Breast epithelium (tissue), 3 donors: ENCODE data around the gene PDCD2.

Source experiments
- POLR2A ChIP-seq: fragments of 450-650 bp; IDR thresholded peaks from one replicate; pipeline ENCODE4 v1.6.1; 2016; ENCODE audit warnings: antibody characterized with exemption, mild to moderate bottlenecking, moderate library complexity
- POLR2AphosphoS5 ChIP-seq, 3 donors: sonication (generic); formaldehyde crosslinking; IDR thresholded peaks; one replicate each; pipeline ENCODE4 v1.6.1; 2017; ENCODE audit warnings: antibody characterized with exemption in 3 of 3
- TF ChIP-seq, protein P1 (sequence below), 3 donors: fragments of 450-650 bp; IDR thresholded peaks; one replicate each; pipeline ENCODE4 v1.5.1; 2016 to 2017; ENCODE audit warnings: antibody characterized with exemption in 3 of 3, mild to moderate bottlenecking in 3 of 3, moderate library complexity in 3 of 3

DNA sequence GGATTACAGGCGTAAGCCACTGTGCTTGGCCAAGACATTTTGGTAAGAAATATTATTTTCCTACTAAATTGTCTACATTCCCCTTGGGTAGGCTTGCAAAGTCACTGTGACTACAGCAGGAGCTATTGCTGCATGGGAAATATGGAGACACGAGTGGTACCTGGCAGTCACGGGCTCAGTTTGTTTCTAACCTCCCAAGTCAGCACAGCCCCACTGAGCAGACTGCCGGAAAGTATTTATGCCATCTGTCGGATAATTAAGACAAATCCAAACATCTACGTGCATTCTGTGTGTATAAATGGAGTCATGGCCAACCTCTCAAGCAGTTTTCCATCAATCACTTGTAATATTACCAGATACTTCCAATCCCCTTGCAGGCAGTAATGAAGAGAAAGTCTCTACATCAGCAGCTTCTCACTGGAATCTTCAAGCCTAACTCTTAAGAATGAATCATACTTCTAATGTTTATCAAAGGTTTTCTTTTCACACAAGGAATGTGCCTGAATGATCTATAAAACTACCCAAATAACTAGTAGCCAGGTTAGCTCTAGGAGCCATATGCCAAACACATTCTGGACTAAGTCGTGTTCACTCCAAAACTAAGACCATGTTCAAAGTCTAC is 51.5 kb downstream of the PDCD2 start:
- TF ChIP-seq POLR2A = no peak
- TF ChIP-seq, protein P1, sequence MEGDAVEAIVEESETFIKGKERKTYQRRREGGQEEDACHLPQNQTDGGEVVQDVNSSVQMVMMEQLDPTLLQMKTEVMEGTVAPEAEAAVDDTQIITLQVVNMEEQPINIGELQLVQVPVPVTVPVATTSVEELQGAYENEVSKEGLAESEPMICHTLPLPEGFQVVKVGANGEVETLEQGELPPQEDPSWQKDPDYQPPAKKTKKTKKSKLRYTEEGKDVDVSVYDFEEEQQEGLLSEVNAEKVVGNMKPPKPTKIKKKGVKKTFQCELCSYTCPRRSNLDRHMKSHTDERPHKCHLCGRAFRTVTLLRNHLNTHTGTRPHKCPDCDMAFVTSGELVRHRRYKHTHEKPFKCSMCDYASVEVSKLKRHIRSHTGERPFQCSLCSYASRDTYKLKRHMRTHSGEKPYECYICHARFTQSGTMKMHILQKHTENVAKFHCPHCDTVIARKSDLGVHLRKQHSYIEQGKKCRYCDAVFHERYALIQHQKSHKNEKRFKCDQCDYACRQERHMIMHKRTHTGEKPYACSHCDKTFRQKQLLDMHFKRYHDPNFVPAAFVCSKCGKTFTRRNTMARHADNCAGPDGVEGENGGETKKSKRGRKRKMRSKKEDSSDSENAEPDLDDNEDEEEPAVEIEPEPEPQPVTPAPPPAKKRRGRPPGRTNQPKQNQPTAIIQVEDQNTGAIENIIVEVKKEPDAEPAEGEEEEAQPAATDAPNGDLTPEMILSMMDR (IDR thresholded peaks at IDR 0.05) = no peak
- TF ChIP-seq POLR2AphosphoS5 (IDR thresholded peaks at IDR 0.05) = no peak
